ENCODE data around the gene NRTN.
"Not testable (repeated sequence)": the region's sequence is repeated elsewhere in the genome, so short reads cannot be mapped to it uniquely, and the experiment has no call there.

The NRTN gene

DNA sequence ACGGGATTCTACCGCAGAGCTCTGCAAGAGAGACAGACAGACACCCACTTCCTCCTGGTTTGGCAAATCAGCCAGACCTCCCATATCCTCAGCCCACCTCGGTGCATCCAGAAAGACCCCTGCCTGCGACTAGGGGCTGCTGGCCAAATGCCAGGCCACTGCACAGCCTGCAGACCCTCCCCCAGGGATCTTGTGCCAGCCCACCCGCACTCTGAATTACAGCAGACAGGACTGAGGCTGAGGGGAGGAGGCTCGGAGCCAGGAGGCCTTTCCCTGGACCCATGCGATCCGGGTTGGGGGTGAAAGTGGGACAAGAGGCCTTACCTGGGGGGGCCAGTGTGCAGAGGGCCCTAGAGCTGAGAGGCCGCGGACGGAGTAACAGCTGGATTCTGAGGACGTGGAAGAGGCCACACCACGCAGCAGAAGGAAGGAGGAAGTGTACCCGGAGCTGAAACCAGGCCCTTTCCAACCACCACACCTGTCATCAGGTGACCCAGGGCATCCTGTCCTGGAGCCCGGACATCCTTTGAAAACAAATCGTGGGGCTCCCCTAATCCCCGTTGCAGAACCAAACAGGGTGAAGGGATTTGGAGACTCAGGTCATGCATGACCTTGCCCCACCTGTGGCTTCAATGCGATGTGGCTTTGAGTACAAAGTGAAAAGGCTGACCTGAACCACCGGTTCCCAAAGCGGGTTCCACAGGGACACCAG, 33.6 kb downstream of the NRTN start:
- no peak for DNase-seq (ENCODE audit: low read depth)

- no peak for DNase-seq (ENCODE audit: low read depth)
These were observed 34.5 kb downstream of the NRTN start, which contains the start of gene FUT6 for GRCh38 chr19:5839065-5840017. Gene FUT6 (minus strand): TSS chr19:5839702. CDS start chr19:5832567, 7,135 bp downstream.

GRCh38 chr19:5841735-5842111, 36.9 kb downstream of the NRTN start:
- DNase-seq (ENCODE audit: low read depth) = not testable (repeated sequence)

DNA sequence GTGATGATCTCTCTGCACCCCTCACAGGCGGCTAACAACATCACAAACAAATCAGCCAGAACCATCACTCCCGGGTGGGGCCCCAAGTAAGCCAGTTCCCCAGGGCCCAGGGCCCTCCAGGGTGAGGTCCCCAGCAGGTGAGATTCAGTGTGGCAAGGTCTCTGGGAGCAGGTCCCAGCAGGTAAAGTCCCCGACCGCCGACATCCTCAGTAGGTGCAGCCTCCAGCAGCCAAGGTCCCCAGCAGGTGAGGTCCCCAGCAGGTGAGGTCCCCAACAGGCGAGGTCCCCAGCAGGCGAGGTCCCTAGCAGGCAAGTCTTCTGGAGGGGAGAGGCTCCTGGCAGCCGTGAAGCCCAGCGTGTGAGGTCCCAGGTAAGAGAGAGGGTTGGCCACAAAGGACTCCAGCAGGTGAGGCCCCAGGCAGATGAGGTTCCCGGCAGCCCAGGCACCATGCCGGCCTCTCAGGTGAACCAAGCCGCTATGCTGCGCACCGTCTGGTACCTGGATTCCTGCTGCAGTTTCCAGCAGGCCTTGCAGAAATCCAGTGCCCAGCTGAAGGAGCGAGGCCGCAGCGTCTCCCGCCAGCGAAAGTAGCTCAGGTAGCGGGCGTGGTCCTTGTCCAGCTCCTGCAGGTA, 38.5 kb downstream of the NRTN start:
- DNase-seq (ENCODE audit: low read depth) = no peak

DNA sequence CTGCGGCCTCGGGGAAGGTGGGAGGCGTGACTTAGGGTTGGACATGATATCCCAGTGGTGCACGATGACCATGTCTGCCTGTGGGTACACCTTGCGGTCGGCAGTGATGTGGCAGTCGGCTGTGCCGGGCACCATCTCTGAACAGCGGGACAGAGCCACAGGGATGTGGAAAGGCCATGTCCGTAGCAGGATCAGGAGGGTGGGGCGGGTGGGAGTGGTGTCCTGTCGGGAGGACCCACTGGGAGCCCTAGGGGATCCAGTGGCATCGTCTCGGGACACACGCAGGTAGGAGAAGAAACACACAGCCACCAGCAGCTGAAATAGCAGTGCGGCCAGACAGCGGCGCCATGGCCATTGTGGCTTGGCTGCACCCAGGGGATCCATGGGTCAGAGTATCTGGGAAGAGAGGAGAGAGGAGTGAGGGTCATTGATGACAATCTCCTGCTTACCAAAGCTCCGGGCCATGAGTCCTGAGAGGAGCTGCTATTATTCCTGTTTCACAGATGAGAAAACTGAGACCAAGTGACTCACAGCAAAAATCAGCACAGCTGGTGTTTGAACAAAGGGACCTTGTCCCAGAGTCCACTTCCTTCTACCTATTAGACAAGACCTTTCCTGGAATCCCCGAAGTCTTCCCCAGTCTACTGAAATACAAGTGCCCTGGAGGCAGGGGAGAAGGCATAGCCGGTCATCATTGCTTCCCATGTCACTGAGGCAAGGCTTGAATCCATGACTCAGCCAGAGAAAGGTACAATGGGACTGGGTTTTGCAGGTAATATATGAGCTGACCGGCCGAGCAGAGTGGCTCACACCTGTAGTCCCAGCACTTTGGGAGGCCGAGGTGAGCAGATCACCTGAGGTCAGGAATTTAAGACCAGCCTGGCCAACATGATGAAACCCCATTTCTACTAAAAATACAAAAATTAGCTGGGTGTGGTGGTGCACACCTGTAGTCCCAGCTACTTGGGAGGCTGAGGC, 39.9 kb downstream of the NRTN start:
- no peak for DNase-seq (ENCODE audit: low read depth)

GRCh38 chr19:5847846-5848245, 43.0 kb downstream of the NRTN start:
- not testable (repeated sequence) for DNase-seq (ENCODE audit: low read depth)

DNA sequence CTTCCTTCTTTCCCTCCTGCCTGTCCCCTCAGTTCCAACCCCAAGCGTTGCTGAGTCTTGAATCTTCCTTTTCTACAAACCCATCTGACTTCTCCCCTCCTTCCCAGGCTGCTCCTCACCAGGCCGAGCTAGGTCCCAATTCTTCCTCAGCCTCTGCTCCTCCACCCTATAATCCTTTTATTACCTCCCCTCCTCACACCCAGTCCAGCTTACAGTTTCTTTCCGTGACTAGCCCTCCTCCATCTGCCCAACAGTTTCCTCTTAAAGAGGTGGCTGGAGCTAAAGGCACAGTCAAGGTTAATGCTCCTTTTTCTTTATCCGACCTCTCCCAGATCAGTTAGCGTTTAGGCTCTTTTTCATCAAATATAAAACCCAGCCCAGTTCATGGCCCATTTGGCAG, 43.8 kb downstream of the NRTN start:
- DNase-seq (ENCODE audit: low read depth) = not testable (repeated sequence)

GRCh38 chr19:5850189-5850588, 45.3 kb downstream of the NRTN start:
- no peak for DNase-seq (ENCODE audit: low read depth)

DNA sequence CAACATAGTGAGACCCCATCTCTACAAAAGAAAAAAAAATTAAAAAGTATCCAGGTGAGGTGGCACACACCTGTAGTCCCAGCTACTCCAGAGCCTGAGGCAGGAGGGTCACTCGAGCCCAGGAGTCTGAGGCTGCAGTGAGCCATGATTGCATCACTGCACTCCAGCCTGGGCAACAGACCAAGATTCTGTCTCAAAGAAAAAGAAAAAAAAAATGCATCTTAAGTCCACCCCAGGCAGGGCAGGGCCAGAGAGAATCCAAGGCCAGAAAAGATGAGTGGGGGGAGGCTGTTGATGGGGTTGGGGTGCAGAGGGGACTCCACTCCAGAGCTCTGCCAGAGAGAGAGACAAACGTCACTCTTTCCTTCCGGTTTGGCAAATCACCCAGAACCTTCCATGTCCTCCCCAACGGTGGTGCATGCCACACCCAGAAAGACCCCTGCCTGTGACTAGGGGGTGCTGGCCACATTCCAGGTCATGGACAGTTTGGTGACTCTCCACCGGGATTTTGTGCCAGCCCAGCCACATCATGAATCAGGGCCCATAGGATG, 46.0 kb downstream of the NRTN start:
- no peak for DNase-seq (ENCODE audit: low read depth)

DNA sequence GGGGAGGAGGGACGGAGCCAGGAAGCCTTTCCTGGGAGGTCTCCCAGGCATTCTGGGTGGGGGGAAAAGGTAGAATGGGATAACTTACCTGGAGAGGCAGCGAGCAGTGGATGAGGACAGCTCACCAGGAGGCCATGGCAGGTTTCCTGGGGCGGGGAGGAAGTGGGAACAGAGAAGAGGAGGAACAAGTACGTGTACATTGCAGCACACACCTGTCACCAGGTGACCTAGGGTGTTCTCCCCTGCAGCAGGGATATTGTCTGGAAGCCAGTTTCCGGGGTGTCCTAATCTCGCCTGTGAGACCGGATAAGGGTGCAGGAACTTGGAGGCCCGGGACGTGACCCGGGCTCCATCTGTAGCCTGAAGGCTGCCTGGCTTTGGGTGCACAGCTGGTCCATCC, 46.4 kb downstream of the NRTN start, which contains the start of gene FUT3:
FUT3 (minus strand) TSS at position 148 of the 400 bp plus-strand sequence.
- DNase-seq (ENCODE audit: low read depth) = no peak

- not testable (repeated sequence) for DNase-seq (ENCODE audit: low read depth)
These were observed 49.3 kb downstream of the NRTN start for GRCh38 chr19:5854121-5854520.

- DNase-seq (ENCODE audit: low read depth) = not testable (repeated sequence)
These were observed 50.3 kb downstream of the NRTN start for GRCh38 chr19:5855151-5855550.

DNA sequence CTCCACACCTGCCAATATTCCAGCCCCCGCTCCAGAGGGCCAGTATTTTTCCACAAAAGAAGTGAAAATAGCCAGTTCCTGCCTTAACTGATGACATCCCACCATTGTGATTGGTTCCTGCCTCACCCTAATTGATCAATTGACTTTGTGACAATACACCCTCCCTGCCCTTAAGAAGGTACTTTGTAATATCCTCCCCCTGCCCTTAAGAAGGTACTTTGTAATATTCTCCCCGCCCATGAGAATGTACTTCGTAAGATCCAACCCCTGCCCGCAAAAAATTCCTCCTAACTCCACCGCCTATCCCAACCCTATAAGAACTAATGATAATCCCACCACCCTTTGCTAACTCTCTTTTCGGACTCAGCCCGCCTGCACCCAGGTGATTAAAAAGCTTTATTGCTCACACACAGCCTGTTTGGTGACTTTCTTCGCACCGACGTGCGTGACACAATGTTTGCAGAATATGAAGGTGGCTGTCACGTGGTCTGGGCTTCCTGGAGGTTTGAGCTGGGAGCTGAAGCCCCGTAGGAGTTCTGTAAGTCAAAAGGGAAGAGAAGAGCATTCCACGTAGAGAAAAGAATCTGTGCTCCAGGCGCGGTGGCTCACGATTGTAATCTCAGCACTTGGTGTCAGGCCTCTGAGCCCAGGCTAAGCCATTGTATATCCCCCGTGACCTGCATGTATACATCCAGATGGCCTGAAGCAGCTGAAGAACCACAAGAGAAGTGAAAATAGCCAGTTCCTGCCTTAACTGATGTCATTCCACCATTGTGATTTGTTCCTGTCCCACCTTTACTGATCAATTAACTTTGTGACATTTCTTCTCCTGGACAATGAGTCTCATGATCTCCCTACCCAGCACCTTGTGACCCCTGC, 52.6 kb downstream of the NRTN start:
- no peak for DNase-seq (ENCODE audit: low read depth)

DNA sequence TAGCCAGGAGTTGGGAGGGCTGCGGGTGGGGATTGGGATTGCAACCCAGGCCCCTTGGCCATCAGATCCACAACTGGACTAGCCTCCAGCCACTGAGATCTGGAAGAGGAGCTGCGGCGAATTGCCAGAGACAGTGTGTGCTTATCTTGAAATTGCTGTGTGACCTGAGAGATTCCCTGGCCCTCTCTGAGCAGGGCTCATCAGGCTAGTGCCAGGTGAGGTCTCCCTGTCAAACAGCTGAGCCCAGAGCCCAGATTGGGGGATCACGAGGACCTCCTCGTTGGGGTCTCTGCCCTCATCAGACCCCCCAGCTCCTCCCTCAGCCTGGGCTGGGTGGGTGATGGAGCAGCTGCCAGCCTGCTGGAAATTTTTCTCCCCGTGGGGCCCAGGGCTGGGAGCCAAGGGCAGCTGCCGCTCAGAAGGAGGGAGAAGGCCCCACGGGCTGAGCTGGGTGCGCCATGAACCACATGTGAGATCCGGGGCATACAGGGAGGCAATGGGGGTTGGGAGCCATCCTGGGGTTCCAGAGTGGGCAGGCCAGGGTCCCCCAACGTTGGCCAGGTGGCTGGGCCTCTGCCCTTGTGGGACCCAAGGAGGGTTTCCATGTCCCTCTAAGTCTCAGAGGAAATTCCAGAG, 58.3 kb downstream of the NRTN start:
- no peak for DNase-seq (ENCODE audit: low read depth)

DNA sequence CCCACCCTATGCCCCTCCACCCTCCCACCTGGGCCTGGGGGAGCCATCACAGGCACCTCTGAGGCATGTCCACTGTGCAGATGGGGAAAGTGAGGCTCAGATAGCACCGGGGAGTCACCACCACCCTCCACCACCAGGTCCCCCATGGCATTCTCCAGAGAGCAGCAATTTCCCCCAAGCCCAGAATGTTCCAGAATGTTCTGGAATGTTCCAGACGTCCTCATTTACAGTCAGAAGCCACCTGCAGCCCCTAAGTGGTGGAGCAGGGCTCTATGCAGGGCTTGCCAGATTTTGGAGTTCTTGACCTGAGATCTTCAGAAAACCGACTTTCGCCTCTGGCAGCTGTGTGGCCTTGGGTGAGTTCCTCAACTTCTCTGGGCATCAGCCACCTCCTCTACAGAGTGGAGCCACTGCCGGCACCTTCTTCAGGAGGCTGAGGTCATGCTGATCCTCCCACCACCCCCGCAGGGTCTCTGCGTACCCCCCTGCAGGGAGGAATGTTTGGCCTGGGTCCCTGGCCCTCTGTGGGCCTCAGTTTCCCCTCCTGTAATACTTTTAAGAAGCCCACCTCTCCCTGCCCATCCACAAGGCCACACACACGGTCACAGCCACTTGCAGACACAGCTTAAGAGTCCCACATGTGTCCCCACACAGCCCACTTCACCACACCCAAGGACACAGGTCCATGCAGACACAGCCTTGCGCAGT, 59.3 kb downstream of the NRTN start:
- DNase-seq (ENCODE audit: low read depth) = no peak

GRCh38 chr19:5864725-5865486, 60.0 kb downstream of the NRTN start:
- no peak for DNase-seq (ENCODE audit: low read depth)

- no peak for DNase-seq (ENCODE audit: low read depth)
These were observed 60.9 kb downstream of the NRTN start for GRCh38 chr19:5865772-5866171.

All from stimulated activated CD8-positive, alpha-beta memory T cell treated with anti-CD3 and anti-CD28 coated beads, Interleukin-15, amount 100 ng/mL, for 24 hours (primary cell).